ENCODE measurements around the gene GNAO1.

GNAO1 gene

GRCh38 chr16:56266641-56267607 is 75.6 kb downstream of the GNAO1 start:
- no peak for DNase-seq

- DNase-seq = no peak
Measured at GRCh38 chr16:56267888-56268287, 76.6 kb downstream of the GNAO1 start.

DNA sequence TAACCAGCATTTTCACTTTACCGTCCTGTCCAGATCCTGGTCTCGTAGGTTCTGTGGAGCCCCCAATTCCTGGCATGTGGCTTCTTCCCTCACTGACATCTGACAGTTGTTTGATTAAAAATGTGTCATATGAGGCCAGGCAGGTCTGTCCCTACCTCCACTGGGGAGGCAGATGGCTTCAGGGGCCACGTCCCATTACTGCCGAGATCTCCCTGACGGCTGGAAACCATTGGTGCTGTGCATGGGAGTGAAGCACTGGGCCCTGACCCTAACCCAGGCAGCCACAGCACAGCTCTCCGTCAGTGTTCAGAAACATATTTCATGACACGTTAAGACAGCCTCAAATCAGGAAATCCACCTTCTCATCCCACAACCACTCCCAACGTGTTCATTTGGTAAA is 77.5 kb downstream of the GNAO1 start:
- DNase-seq = no peak

DNA sequence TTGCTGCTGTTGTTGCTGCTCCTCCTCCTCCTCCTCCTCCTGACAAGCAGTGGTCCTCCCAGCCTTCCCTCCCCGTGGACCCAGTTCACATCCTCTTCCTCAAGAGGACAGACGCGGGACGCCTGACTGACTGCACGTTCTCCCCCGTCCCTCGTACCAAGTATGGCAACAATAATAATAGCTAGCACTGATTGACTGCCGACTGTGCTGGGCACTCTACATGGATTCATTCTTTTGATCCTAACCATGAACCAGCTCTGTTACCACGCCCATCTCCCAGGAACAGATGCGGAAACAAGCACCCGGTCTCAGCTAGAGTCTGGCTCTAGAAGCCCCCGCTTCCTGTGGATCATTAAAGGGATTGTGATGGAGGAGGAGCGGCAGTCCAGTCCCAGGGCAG is 78.0 kb downstream of the GNAO1 start:
- DNase-seq = no peak

DNA sequence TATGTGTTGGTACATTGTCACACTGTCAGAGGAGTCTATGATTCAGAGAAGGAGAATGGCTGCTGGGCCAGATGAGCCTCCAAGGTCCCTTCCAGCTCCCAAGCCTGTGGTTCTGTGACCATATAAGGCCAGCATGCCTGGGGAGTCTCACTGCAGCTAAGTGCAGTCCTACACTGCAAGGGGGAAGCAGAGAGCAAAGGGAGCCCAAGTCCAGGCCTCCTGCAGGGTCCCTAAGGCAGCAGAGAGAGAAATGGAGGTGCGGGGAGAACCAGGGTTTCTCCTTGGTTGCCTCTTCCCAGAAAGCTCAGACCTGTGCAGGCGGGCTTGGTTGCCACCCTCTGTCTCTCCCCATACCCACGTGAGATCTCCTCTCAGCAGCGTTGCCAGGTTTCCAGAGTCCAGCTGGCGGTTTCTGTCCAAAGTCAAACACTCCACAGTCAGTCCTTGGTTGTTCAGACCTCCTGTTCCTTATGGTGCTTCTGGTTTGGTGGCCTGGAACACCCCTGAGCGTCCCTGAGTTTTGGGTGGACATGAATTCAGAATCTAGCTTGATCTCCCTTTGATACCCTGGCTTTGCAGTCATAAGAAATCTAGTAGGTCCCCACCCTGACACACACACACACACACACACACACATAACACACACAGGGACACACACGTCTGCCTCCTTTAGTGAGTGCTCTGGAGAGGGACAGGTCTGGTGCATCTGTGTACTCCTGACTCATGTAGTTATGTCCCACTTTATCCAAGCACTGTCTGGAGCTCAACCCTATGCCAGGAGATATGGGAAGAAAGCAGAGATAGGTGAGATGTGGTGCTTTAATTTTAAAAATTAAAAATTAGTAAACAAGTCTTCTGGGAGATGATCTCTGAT is 78.8 kb downstream of the GNAO1 start:
- no peak for DNase-seq

- no peak for DNase-seq
Measured at GRCh38 chr16:56270828-56271227, 79.5 kb downstream of the GNAO1 start.

- no peak for DNase-seq
Measured at GRCh38 chr16:56272583-56272894, 81.2 kb downstream of the GNAO1 start.

GRCh38 chr16:56273615-56274014 is 82.3 kb downstream of the GNAO1 start:
- no peak for DNase-seq

DNA sequence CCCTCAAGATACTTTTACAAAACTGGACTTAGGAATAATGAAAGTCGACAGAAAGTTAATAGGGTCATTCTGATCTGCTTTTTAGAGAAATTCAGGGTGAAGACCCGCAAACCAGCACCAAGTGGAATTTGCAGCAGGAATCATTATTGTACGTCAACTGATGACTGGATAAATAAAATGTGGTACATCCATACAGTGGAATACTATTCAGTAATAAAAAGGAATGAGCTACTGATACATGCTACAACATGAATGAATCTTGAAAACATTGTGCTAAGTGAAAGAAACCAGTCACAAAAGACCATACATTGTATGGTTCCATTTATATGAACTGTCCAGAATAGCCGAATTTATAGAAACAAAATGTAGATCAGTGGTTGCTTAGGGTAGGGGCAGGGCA is 83.1 kb downstream of the GNAO1 start:
- no peak for DNase-seq

DNA sequence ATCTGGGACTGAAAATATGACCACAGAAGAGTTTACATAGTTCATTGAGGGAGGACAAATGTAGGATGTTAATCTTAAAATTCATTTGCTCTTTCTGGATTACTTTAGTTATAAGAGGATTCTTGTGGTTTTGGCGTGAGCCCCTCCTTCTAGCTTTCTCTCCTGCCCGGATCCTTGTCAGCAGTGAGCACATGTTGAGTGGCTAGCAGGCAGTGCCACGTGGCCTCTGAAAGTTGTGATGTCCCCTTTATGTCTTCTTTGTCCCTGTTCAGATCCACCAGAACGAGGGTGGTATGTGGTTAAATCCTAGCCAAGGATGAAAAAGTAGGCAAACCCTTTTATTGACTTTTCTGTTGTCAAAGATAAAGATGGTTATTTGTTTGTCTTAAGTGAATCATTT is 83.8 kb downstream of the GNAO1 start:
- DNase-seq = no peak

DNA sequence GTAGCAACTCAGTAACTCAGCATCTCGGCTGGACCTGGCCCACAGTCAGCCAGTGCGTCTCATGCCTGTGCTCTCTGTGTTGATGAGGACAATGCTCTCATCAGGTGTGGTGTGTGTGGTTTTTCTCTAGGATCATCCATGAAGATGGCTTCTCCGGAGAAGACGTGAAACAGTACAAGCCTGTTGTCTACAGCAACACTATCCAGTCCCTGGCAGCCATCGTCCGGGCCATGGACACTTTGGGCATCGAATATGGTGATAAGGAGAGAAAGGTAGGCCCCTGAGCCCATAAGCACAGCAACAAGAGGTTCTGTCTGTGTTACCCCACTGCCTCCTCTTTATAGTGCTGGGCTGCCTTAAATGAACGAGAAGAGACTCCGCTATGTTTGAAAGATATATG is 84.5 kb downstream of the GNAO1 start:
- DNase-seq = no peak

DNA sequence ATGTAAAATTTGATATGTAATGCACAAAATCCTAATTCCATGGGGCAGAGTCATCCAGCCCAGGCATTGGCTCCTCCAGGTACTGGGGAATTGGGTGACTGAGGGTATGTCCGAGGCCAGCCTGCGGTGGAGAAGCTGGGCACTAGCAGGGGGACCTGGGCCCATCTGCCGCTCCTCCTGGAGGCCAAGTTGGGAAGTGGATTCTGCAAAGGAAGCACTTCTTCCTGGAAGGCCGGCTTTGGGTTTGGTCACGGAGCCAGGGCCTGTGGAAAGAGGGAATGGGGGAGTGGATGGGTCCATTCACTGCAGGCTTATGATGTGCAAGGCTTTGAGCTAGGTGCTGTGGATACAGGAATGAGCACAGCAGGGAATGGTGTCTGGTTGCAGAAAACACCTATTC is 85.8 kb downstream of the GNAO1 start:
- DNase-seq = no peak

GRCh38 chr16:56278196-56278855 is 87.0 kb downstream of the GNAO1 start:
- DNase-seq = no peak

DNA sequence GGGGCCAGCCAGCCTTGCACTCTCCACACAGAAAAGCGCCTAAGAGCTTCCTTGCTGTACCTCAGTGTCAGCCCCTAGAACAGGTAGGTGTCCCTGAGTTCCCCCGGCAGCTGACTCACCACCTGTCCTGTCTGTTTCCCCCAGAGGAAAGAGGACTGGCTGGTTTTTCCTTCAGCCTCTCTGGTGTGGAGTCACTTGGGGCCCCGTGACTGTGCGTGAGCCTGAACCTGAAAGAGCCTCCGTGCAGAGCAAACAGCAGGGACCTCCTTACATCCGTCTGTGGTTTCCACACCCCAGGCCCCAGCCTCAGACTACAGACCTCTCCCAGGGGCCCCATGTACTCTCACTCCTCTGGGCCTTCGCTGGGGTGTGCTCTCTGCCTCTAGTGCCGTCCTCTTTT is 87.8 kb downstream of the GNAO1 start:
- peak; percentile 46 for DNase-seq

DNA sequence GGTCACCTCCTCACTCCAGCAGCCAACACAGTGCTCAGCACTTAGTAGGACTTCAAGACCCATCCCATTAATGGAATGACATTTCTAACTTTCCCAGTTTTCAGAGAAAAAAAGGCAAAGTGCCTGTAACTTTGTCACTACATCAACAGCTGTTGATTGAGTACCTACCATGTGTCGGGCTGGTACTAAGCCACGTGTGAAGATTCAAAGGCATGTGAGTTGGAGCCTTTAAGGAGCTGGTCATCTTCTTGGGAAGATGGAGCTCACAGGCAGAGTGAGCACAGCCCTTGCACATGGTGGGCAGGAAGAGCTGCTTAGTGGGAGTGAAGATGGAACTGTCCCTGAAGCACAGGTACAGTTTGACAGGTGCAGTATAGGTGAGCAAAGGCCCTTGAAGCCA is 88.6 kb downstream of the GNAO1 start:
- DNase-seq = no peak

- no peak for DNase-seq
Measured at GRCh38 chr16:56281249-56281805, 90.0 kb downstream of the GNAO1 start.

DNA sequence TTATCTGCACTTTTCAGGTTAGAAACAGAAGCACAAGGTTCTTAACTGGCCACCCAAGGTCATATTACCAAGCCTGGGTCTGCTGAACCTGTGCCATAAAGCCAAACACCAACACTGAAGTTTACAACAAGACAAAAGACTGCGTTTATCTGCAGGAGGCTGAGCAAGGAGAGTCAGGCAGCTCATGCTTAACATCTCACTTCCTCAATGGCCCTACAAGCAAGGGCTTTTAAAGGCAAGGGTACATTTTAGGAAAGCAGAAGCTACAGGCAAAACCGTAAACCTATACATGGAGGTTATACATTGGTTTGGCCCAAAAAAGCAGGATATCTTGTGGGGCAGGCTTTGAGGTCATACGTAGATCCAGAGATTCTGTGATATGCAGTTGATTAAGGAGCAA is 91.2 kb downstream of the GNAO1 start:
- DNase-seq = no peak

GRCh38 chr16:56284521-56284920 is 93.2 kb downstream of the GNAO1 start:
- no peak for DNase-seq

- DNase-seq = no peak
Measured at GRCh38 chr16:56286809-56287208, 95.5 kb downstream of the GNAO1 start.

GRCh38 chr16:56288019-56288418 is 96.7 kb downstream of the GNAO1 start:
- DNase-seq = no peak

GRCh38 chr16:56289416-56289815 is 98.1 kb downstream of the GNAO1 start:
- no peak for DNase-seq

DNA sequence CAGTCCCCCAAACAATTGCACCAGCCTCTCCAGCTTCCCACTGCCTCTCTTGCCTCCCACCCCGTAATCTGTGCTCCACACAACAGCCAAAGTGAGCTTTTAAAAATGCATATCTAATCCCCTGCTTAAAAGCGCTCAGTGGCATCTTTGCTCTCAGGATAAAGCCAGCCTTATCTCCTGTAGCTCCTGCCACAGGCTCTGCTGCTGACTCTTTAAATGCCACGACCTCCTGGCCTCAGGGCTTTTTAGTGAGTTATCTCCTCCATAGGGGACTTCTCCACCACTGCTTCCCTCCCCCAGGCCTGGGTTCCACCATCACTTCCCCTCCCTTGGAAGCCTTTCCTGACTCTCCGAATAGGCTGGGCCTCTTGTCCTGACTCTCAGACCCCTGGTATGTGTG is 98.6 kb downstream of the GNAO1 start:
- no peak for DNase-seq

GRCh38 chr16:56294014-56294413 is 102.7 kb downstream of the GNAO1 start:
- no peak for DNase-seq
